Liver (tissue), 9 donors: ENCODE measurements around the gene KXD1. TPM values are rescaled to one million over a fixed set of nuclear protein-coding genes. Genes with fewer than 3 reads are reported as not detected.

ENCODE experiments used
- DNase-seq: peaks from one replicate; pipeline ENCODE4 v3.0.0-alpha.2; 2017; ENCODE audit warnings: low spot score
- H3K27ac ChIP-seq, 2 donors: one replicate each; pipeline ENCODE4 v1.7.0; 2013; ENCODE audit warnings: inconsistent platforms in 2 of 2, low read length in 2 of 2, control low read depth in 1 of 2, low read depth in 1 of 2, mild to moderate bottlenecking in 1 of 2
- H3K27me3 ChIP-seq, 4 donors: one replicate each; pipeline versions ENCODE4 v1.6.1 to v1.7.0; 2013; ENCODE audit warnings: low read length in 3 of 4, inconsistent platforms in 1 of 4, mild to moderate bottlenecking in 1 of 4, moderate library complexity in 1 of 4; ENCODE audit not compliant: control insufficient read depth in 4 of 4, insufficient read depth in 4 of 4
- H3K36me3 ChIP-seq, 4 donors: one replicate each; pipeline versions ENCODE4 v1.6.1 to v1.7.0; 2013; ENCODE audit warnings: low read length in 3 of 4, mild to moderate bottlenecking in 3 of 4, low read depth in 1 of 4, moderate library complexity in 1 of 4; ENCODE audit not compliant: control insufficient read depth in 4 of 4, insufficient read depth in 3 of 4
- H3K4me1 ChIP-seq, 4 donors: one replicate each; pipeline versions ENCODE4 v1.6.1 to v1.7.0; 2013; ENCODE audit warnings: low read length in 3 of 4, mild to moderate bottlenecking in 3 of 4, moderate library complexity in 1 of 4; ENCODE audit not compliant: control insufficient read depth in 4 of 4, insufficient read depth in 4 of 4
- H3K4me3 ChIP-seq, 3 donors: one replicate each; pipeline versions ENCODE4 v1.6.1 to v1.7.0; 2013; ENCODE audit warnings: low read length in 3 of 3, control low read depth in 1 of 3, low read depth in 1 of 3, mild to moderate bottlenecking in 1 of 3
- H3K9ac ChIP-seq, 2 donors: one replicate each; pipeline ENCODE4 v1.7.0; 2013; ENCODE audit warnings: low read length in 2 of 2, mild to moderate bottlenecking in 2 of 2, moderate library complexity in 2 of 2, control low read depth in 1 of 2, low read depth in 1 of 2
- H3K9me3 ChIP-seq, 4 donors: one replicate each; pipeline versions ENCODE4 v1.6.1 to v1.7.0; 2013; ENCODE audit warnings: low read length in 3 of 4; ENCODE audit not compliant: control insufficient read depth in 4 of 4
- ATF3 ChIP-seq: IDR thresholded peaks from 2 replicates; pipeline ENCODE4 v1.6.1; 2016; ENCODE audit warnings: antibody characterized with exemption
- EGR1 ChIP-seq, 2 donors: IDR thresholded peaks; 2 replicates each; pipeline ENCODE4 v1.6.1; 2016 to 2018; ENCODE audit warnings: antibody characterized with exemption in 2 of 2, low read depth in 2 of 2
- FOXA1 ChIP-seq: IDR thresholded peaks from 2 replicates; pipeline ENCODE4 v1.6.1; 2016; ENCODE audit warnings: antibody characterized with exemption
- GABPA ChIP-seq, 2 donors: IDR thresholded peaks in 1 of 2; conservative IDR thresholded peaks in 1 of 2; 2 replicates each; pipeline ENCODE4 v1.6.1; 2016; ENCODE audit warnings: antibody characterized with exemption in 2 of 2, mild to moderate bottlenecking in 1 of 2, moderate library complexity in 1 of 2
- HNF4A ChIP-seq, 2 donors: conservative IDR thresholded peaks; 2 replicates each; pipeline ENCODE4 v1.6.1; 2016; ENCODE audit warnings: antibody characterized with exemption in 2 of 2, mild to moderate bottlenecking in 2 of 2
- JUND ChIP-seq, 2 donors: IDR thresholded peaks; 2 replicates each; pipeline ENCODE4 v1.6.1; 2016; ENCODE audit warnings: antibody characterized with exemption in 2 of 2
- NR2F2 ChIP-seq: IDR thresholded peaks from 2 replicates; pipeline ENCODE4 v1.6.1; 2016; ENCODE audit warnings: antibody characterized with exemption
- RAD21 ChIP-seq, 2 donors: IDR thresholded peaks; 2 replicates each; pipeline ENCODE4 v1.6.1; 2016; ENCODE audit warnings: antibody characterized with exemption in 2 of 2, mild to moderate bottlenecking in 2 of 2
- REST ChIP-seq: IDR thresholded peaks from 2 replicates; pipeline ENCODE4 v1.6.1; 2016; ENCODE audit warnings: antibody characterized with exemption, mild to moderate bottlenecking
- RXRA ChIP-seq, 2 donors: IDR thresholded peaks; 2 replicates each; pipeline ENCODE4 v1.6.1; 2017 to 2018; ENCODE audit warnings: antibody characterized with exemption in 2 of 2, mild to moderate bottlenecking in 1 of 2
- SP1 ChIP-seq: IDR thresholded peaks from 2 replicates; pipeline ENCODE4 v1.6.1; 2018; ENCODE audit warnings: antibody characterized with exemption, mild to moderate bottlenecking
- TAF1 ChIP-seq: conservative IDR thresholded peaks from 2 replicates; pipeline ENCODE4 v1.6.1; 2016; ENCODE audit warnings: antibody characterized with exemption, mild to moderate bottlenecking
- YY1 ChIP-seq: IDR thresholded peaks from 2 replicates; pipeline ENCODE4 v1.6.1; 2016; ENCODE audit warnings: antibody characterized with exemption, mild to moderate bottlenecking
- ZBTB33 ChIP-seq: IDR thresholded peaks from 2 replicates; pipeline ENCODE4 v1.6.1; 2016; ENCODE audit warnings: antibody characterized with exemption
- WGBS: extraction: QIAGEN DNeasy Blood & Tissue Kit; methylation state at CpG from one replicate; pipeline ENCODE4 v1.1.7; 2013; 5-methylcytosine and 5-hydroxymethylcytosine counted together
- polyA plus RNA-seq, 2 donors: library from polyadenylated mRNA; stranded (reverse) in 1 of 2; unstranded in 1 of 2; fragments of 200-250 nt in 1 of 2; fragments of >200 nt in 1 of 2; fragmentation: Nextera tagmentation in 1 of 2; extraction: Ambion mirVana in 1 of 2; gene quantifications; one replicate each; pipeline versions ENCODE4 v1.2.1 to v1.2.3, GENCODE V29; 2013 to 2015
- total RNA-seq, 2 donors: library from RNA; depleted of rRNA; stranded (reverse); fragments of >200 nt; gene quantifications; one replicate each; pipeline ENCODE4 v1.2.3, GENCODE V29; 2014
- TF ChIP-seq, protein P1 (sequence below): fragments of 150-350 bp; IDR thresholded peaks from 2 replicates; pipeline ENCODE4 v1.5.1; 2017; ENCODE audit warnings: improper control_type of control experiment, low read depth, low read length; ENCODE audit not compliant: missing input control
- TF ChIP-seq, protein P2 (sequence below): IDR thresholded peaks from 2 replicates; pipeline ENCODE4 v1.6.1; 2016; ENCODE audit warnings: antibody characterized with exemption
- donor health status: healthy.
- donor health status: healthy.
- donor health status: healthy.
- donor health status: healthy.
- donor health status: healthy.

Gene KXD1
- total and polyA plus RNA-seq, 4 donors = 31.8 to 53.6 (median 43.4) TPM

- Histone ChIP-seq H3K9ac (no peak overlapping the region), H3K36me3 (no peaks in the 10 kb centered on the region), H3K9me3 (no peaks in the 10 kb centered on the region), H3K4me1 (peaks cover 0 to 19% (median 7%) of the 10 kb centered on the region in 4 donors), H3K4me3 (no peak overlapping the region), H3K27me3 (peaks cover 2 to 18% (median 16%) of the 10 kb centered on the region in 4 donors), H3K27ac (no peak overlapping the region)
- DNase-seq = no peak
- 28% methylated on average over 3 of the region's 3 CpGs for WGBS
- TF ChIP-seq RXRA (IDR thresholded peaks at IDR 0.05) (no peak), GABPA (IDR thresholded peaks at IDR 0.05 in 1 of 2, conservative IDR thresholded peaks at IDR 0.05 in 1 of 2) (no peak), ATF3 (no peak), HNF4A (conservative IDR thresholded peaks at IDR 0.05) (no peak), NR2F2 (no peak), REST (no peak), YY1 (no peak)
- TF ChIP-seq, protein P1, sequence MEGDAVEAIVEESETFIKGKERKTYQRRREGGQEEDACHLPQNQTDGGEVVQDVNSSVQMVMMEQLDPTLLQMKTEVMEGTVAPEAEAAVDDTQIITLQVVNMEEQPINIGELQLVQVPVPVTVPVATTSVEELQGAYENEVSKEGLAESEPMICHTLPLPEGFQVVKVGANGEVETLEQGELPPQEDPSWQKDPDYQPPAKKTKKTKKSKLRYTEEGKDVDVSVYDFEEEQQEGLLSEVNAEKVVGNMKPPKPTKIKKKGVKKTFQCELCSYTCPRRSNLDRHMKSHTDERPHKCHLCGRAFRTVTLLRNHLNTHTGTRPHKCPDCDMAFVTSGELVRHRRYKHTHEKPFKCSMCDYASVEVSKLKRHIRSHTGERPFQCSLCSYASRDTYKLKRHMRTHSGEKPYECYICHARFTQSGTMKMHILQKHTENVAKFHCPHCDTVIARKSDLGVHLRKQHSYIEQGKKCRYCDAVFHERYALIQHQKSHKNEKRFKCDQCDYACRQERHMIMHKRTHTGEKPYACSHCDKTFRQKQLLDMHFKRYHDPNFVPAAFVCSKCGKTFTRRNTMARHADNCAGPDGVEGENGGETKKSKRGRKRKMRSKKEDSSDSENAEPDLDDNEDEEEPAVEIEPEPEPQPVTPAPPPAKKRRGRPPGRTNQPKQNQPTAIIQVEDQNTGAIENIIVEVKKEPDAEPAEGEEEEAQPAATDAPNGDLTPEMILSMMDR = no peak
These were observed 52.5 kb downstream of the KXD1 start for GRCh38 chr19:18610245-18610555.

- DNase-seq = no peak
- peaks cover 0 to 19% (median 7%) of the 10 kb centered on the region in 4 donors for H3K4me1 ChIP-seq
- WGBS = 5% methylated on average over 45 of the region's 45 CpGs
- H3K9ac ChIP-seq = no peak overlapping the region
- H3K36me3 ChIP-seq = no peaks in the 10 kb centered on the region
- peaks cover 1 to 18% (median 14%) of the 10 kb centered on the region in 4 donors for H3K27me3 ChIP-seq
- no peak overlapping the region for H3K4me3 ChIP-seq
- H3K9me3 ChIP-seq = no peaks in the 10 kb centered on the region
- no peak overlapping the region for H3K27ac ChIP-seq
- TF ChIP-seq RAD21 (IDR thresholded peaks at IDR 0.05) (no peak), GABPA (IDR thresholded peaks at IDR 0.05 in 1 of 2, conservative IDR thresholded peaks at IDR 0.05 in 1 of 2) (no peak), JUND (IDR thresholded peaks at IDR 0.05) (no peak), SP1 (no peak), ATF3 (no peak), TAF1 (no peak), REST (no peak), NR2F2 (no peak), ZBTB33 (no peak), EGR1 (IDR thresholded peaks at IDR 0.05; ENCODE audit: low read depth in 2 of 2) (no peak), FOXA1 (no peak), RXRA (IDR thresholded peaks at IDR 0.05) (no peak)
- TF ChIP-seq, protein P2, sequence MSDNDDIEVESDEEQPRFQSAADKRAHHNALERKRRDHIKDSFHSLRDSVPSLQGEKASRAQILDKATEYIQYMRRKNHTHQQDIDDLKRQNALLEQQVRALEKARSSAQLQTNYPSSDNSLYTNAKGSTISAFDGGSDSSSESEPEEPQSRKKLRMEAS = no peak
- TF ChIP-seq, protein P1 = no peak
These were observed 53.1 kb downstream of the KXD1 start for GRCh38 chr19:18610556-18611326.
